Germinal center (tissue), 1 donor: ENCODE data around the gene ITGAD.

Experiments
- DNase-seq: peaks from one replicate; pipeline ENCODE4 v3.0.0; 2012; ENCODE audit warnings: mixed read lengths, low spot score

The ITGAD gene

DNA sequence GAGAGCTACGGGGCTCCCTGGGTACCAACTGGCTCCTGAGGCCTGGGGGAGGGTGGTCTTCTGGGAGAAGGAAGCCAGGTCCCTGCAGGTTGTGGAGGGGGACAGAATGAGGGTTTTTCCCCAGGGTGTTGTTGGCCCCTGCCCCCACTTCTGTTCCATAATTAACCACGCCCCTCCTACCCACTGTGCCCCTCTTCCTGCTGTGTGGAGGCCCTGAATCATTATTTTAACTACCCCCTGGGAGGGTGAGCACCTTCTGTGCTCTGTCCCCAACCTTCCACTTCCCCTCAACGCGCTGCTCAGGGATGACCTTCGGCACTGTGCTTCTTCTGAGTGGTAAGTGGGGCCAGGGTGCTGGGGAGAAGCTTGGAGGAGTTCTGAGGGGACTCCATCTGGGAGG lies at the start of gene ITGAD:
ITGAD (plus strand) TSS at position 280 of the 400 bp plus-strand sequence; CDS start at position 306, 26 bp downstream.
- no peak for DNase-seq

DNA sequence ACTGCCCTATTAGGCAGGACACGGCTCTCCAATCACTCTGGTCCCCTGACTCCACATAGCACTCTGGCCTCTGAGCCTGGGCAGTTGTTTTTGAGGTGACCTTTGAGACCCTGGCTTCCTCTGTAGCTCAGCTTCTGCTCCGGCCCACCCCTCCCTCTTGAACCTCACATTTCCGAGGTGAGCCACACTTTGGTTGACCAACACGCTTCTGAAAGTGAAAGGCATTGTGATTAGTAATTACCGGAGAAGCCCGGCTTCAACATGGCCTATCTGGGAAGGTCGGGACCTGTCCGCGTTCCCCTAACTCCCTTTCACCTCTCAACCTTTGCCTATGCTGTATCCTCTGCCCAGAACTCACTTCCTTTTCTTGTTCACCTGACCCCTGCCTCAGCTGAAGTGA lies 48.4 kb upstream of the ITGAD start:
- DNase-seq: no peak

DNA sequence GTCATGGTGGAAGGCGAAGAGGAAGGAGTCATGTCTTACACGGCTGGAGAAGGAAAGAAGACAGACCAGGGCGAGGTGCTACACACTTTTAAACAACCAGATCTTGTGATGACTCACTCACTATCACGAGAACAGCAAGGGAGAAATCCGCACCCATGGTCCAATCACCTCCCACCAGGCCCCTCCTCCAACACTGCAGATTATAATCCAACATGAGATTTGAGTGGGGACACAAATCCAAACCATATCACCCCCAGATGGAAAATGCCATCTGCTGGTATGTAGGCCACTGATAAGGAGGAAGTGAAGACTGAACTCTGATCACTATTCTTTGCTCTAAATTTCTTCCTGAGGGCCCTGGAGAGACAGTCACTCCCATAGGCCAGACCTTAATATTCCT lies 45.7 kb upstream of the ITGAD start:
- DNase-seq: no peak

DNA sequence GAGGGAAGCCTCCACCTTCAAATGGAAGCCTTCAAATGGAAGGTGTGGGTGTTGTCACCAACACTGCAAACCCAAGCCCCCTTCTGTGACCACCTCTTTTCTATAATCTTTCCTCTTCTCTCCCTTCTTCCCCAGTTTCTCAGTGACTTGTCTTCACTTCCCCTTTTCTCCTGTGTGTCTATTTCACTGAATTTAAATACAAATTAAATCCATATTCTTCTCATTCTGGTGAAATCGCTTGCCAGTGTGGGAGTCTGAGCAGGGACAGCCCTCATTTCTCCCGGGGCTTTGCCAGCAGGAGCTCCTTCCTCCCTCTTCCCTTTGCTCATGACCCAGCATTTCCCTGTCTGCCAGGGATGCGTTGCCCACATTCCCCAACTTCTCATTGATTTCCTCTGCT lies 44.6 kb upstream of the ITGAD start:
- no peak for DNase-seq

DNA sequence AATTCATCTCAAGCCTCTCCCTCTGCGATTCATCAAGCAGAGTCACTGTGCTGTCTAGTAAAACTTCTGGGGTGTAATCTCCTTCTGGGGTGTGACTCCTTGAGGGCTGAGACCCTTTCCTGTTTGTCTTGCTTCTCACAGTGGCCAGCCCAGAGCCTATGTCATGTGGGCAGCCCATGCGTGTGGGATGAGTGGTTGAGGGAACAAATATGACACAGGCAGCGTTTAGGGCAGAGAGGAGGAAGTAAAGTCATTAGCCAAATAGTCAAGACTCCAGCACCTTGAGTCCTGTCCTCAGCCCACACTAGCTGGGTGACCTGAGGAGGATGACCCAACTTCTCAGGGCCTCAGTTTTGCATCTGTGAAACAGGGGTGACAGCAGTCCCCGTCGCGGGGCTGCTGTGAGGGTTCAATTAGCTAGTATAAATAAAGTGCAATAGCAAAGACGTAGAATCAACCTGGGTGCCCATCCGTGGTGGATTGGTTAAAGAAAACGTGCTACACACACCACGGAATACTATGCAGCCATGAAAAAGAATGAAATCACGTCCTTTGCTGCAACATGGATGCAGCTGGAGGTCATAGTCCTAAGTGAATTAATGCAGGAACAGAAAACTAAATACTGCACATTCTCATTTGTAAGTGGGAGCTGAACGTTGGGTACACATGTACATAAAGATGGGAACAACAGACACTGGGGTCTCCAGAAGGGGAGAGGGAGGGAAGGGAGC lies 42.7 kb upstream of the ITGAD start:
- no peak for DNase-seq

DNA sequence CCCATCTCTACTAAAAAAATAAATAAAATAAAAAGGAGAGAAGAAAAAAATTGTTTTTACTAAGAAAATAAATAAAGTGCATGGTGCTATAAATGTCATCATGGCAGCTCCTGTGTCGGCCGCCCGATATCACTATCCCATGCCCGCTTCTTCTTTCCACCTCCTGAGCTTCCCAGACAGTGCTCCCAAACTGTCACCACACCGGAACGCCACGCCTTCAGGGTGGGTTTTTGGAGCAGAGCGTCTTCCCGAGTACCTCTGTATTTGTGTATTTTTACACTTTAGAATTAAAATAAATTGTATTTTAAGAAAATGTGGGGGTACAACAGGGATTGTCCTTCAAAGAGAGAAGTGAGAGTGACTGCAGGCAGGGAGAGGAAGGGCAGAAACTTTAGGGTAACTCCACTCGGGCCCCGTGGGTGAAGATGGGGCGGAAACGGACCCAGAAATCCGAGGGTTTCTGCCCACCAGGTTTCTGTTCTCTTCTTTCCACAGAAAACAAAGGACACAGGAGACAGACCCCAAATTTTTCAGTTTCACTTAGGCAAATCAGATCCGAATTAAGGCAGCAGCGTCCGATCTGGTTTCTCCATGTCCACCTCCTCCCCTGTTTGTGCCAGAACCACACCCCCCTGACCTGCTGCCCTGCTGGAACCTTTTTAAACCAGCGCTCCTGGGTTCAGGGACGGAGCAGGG lies 41.7 kb upstream of the ITGAD start:
- DNase-seq: peak; percentile 54

DNA sequence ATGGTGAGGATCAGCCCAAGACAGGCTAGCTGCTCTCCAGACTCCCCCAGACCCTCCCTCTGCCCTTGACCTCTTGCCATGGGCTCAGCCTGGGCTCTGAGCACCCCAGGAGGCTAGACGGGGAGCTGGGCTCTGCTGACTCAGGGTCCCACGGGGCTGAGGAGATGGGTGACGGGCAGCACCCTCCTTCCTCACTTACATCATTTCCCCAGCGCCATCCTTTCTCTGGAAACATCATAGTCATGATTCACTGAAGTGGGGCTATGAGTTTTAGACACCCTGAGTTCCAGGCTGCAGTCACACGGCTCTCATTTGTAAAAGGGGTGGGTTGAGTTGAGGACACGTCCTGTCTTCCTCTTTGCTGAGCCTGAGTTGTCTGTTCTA lies 41.2 kb upstream of the ITGAD start:
- no peak for DNase-seq

DNA sequence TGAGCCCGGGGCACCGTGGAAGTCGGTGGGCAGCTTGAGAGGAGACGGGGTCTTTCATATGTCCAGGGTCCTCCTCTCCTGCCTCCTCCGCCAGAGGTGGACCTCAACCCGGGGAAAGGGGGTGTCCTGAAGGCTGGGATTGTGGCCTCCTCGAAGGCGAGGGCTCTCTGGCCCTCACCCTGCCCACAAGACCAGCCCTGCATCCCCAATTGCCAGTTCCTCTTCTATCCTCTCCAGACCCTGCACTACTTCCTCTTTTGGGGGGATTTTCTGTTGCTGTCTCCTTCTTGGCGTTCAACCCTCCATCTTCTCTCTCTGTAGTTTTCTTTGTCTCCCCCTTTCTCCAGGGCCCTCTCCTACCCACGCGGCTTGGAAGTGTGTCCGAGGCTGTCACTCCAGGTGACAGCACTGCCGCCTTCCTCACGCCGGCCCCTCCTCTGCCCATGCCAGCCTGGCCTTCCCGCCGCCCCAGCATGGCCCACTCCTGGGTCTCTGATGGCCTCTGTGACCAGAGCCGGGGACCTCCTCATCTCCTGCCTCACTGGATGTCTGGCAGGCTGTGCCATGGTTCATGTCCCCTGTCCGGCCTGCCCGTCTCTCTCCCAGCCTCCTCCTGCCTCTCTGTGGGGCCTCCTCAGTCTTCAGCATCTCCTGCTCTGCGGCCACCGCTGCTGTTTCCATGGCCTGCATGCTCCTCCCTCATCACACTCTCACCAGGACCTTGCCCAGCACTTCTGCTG lies 40.6 kb upstream of the ITGAD start:
- DNase-seq: peak; percentile 72

DNA sequence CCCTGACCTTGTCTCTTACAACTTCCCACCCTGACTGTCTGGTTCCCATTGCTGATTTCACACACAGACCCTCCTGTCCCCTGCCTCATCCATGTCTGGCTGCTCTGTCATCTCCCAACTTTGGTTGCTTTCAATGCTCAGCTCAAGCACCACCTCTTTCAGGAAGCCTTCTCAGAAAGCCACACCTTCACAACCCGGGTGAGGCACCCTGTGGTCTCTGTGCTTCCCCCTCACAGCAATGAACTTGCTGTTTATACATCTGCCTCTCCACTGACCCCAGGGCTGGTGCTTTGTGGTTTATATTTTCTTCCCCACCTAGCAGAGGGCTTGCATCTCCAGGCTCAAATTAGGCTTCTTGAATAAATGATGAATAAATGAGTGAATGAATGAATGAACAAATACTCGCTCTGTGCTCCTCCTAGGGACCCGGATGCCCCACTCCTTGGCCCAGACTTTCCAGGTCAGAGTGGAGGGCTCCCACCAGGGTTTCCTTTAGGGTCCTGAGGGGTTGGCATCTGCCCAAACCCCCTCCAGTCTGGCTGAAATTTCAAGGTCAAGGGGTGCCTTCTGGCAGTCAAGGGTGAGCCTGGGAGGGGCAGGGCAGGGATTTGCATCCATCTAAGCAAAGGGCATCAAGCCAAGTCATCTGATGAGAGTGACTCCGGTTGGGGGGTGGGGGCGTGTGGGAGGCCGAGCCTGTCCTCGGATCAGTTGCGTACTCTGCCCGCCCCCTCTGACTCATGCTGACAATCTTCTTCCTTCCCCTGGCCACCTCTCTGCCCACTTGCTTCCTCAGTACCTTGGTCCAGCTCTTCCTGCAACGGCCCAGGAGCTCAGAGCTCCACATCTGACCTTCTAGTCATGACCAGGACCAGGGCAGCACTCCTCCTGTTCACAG lies 38.5 kb upstream of the ITGAD start, which contains the start of gene ITGAX:
ITGAX (plus strand) TSS at position 783 of the 898 bp plus-strand sequence; CDS start at position 862, 79 bp downstream.
- peak; percentile 44 for DNase-seq

DNA sequence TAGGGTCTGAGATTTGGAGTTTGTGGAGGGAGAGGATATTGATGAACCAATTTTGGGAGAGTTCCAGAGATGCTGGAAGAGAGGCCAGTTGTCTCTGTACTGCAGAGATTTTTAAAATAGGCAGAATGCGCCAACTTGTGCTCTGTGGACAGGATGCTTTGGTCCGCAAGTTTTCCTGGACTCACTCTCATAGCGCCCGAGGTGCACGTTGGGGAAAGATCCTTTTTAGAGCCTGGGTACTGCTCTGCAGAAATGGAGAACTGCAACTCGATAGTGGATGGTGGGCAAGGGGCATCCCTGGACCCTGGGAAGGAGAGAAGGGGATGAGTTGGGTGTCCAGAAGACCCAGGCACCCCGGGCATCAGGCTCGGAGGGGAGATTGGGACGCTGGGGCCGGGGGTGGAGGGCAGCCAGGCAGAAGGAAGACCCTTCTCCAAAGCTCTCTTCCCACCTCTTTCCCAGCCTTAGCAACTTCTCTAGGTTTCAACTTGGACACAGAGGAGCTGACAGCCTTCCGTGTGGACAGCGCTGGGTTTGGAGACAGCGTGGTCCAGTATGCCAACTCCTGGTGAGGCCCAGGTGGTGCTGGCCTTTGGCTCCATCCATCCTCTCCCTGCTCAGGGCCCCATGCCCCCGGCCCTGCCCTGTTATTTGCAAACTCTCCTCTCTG lies 37.6 kb upstream of the ITGAD start:
- DNase-seq: no peak

DNA sequence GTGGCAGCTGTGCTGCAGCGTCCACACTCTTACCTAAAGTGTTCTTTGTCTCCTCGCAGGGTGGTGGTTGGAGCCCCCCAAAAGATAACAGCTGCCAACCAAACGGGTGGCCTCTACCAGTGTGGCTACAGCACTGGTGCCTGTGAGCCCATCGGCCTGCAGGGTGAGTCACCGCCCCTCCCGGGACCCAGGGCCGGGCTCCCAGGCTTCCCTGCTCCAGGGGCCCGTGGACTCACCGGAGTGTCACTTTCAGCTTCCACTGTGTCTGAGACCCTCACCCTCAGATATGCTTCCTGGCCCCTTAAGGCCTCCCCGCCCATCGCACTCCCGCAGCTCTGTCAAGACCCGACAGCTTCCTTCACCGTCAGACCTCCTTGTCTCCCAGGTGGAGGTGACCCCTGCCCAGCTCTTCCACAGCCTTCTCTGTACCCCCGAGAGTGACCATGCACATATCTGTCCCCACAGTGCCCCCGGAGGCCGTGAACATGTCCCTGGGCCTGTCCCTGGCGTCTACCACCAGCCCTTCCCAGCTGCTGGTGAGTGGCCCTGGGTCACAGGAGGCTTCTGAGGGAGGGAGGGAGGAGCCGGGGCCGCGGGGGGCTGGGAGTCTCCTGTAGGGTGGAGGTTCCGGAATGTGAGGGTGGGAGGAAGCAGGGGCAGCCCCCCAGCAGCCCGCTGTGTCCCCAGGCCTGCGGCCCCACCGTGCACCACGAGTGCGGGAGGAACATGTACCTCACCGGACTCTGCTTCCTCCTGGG lies 36.4 kb upstream of the ITGAD start:
- DNase-seq: no peak

DNA sequence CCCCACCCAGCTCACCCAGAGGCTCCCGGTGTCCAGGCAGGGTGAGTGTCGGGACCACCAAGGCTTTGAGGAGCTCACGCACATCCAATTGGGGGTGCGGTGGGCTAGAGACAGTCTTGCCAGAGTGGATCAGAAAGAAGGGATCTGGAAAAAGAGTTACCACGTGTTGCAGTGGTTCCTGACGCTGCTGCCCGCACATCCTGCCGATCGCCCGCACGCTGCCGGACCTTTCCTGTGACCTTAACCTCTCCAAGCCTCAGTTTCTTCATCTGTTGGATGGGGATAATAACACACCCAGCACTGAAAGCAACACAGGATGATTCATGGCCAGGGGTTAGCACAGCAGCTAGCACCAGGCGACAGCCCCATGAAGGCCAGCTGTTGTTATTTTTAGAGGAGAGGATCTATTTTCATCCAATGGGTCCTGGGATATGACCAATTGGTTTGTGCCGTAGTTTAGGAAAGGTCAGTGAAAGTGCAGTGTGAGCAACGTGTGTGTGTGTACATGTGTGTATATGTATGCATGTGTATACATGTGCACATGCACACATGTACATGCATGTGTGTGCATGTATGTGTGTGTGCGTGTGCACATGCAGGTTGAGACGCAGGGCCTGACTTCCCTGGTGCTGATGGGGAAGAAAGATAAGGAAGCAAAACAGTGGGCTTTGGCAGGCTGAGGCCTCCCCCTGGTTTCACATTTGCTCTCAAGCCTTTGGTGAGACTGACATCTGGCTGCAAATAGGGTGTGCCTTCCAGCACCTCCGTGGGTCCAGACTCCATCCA lies 35.6 kb upstream of the ITGAD start:
- DNase-seq: no peak

DNA sequence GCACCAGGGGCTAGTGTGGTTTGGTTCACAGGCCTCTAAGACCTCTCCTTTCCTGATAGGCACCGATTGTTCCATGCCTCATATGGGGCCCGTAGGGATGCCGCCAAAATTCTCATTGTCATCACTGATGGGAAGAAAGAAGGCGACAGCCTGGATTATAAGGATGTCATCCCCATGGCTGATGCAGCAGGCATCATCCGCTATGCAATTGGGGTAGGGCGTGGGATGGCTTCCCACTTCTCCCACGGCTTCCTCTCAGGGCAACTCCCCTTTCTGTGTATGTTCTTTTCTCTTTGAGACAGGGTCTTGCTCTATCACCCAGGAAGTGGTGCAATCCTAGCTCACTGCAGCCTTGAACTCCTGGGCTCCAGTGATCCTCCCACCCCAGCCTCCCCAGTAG lies 32.9 kb upstream of the ITGAD start:
- no peak for DNase-seq

DNA sequence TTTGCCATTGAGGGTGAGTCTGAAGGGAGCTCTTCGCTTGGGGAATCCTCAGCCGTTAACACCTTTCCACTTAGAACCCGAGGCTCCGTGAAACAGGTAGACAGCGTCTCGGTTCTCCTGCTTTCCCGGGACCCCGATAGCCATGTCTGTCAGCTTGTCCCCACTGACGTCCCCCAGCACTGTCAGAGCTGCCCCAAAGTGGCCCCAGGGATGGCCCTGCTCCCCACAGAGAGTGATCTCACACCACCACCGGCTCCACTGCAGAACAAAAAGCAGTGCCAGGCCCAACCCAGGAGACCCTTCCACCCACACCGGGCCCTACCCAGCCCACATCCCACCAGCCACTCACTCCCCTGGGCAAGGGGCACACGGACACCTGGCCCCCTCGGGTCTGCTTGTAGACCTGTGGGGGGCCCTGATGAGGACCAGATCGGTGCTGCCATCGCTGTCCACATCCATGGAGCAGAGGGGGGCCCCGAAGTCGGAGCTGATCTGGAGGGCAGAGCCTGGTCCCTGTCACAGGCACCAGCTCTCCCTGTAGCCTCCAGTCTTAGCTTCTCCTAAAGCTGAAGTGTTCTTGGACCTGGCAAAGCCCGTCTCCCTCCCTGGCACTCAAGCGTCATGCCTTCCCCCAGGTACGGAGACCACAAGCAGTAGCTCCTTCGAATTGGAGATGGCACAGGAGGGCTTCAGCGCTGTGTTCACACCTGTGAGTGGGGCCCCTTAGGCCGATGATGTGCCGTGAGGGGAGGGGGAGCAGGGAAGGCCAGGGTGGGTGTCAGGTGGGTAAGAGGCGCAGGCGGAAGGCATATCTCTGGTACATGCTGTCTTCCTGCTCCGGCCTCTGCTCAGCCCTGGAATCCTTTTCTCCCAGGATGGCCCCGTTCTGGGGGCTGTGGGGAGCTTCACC lies 31.7 kb upstream of the ITGAD start:
- DNase-seq: no peak

DNA sequence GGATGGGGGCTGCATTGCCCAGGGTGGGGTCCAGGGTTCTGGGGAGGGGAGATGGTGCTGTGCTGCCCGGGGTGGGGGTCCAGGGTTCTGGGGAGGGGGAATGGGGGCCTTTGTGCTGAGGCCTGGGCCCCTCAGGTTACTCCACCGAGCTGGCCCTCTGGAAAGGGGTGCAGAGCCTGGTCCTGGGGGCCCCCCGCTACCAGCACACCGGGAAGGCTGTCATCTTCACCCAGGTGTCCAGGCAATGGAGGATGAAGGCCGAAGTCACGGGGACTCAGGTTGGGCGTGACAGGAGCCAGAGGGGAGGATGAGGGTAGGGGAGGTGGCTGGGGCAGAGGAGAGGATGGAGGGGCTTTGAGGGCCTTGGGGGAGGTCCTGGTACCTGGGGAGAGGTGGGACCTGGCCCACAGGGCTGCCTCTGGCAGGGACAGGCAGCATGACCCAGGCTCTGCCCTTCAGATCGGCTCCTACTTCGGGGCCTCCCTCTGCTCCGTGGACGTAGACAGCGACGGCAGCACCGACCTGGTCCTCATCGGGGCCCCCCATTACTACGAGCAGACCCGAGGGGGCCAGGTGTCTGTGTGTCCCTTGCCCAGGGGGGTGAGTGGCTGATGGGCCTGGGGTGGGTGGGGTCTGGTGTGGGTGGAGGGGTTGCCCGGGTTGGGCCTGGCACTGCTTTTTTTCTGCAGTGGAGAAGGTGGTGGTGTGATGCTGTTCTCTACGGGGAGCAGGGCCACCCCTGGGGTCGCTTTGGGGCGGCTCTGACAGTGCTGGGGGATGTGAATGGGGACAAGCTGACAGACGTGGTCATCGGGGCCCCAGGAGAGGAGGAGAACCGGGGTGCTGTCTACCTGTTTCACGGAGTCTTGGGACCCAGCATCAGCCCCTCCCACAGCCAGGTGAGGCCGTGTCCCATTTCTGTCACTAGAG lies 30.4 kb upstream of the ITGAD start:
- no peak for DNase-seq

DNA sequence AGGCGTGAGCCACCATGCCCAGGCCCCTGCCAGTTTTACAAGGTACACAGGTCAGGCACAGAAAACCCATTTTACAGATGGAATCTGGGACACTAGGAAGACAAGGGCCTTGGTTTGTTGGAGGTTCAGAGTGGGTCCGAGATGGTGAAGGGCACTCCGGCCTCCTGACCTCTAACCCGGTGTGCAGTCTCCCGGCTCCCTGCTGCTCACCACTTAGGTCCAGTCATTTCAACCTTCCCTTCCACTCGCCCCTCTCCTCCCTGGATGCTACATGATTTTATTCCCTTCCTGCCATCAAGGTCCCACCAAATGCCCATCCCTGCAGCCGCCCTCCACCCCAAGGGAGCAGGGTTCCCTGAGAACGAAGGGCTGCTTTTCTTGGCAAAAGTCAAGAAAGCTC lies 29.4 kb upstream of the ITGAD start:
- no peak for DNase-seq

DNA sequence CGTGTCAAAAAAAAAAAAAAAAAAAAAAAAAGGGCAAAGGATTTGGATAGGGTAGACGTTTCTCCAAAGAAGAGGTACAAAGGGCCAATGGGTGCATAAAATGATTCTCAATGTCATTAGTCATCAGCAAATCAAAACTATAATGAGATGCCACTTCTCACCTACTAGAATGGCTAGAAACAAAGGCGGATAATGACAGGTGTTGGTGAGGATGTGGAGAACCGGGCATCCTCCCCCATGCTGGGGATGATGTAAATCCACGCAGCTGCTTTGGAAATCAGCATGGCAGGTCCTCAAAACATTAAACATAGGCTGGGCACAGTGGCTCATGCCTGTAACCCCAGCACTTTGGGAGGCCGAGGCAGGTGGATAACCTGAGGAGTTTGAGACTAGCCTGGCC lies 28.7 kb upstream of the ITGAD start:
- no peak for DNase-seq
